Amniotic epithelial cell (primary cell): ENCODE data around the gene DPH5.

Experiments used
- DNase-seq: peaks from one replicate; pipeline ENCODE4 v3.0.0-alpha.2; 2010; ENCODE audit warnings: low read depth

DPH5 gene

DNA sequence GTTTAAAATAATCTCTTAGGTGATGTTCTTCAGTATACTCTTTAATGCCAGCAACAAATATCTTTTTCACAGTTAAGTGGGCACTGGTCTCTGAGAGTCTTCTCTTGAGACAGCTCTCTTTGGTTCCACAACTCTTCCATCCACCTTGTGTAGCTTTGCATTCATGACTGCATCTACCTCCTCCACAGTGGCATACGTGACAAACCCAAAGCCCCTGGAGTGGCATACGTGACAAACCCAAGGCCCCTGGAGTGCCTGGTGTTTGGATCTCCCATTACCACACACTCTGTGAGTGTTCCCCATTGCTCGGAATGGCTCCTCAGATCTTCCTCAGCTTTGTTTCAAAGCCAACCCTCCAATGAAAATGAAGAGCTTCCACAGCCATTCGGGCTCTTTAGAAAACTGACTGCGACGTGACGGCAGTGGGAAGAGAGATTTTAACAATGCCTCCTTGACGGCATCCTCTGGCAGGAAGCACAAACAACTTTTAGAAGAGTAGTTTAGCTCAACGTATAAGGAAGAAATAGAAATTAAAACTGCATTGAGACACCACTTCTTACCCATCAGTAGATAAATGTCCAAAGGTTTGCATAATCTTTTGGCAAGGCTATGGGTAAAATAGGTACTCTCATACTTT lies 83.9 kb downstream of the DPH5 start:
- no peak for DNase-seq

DNA sequence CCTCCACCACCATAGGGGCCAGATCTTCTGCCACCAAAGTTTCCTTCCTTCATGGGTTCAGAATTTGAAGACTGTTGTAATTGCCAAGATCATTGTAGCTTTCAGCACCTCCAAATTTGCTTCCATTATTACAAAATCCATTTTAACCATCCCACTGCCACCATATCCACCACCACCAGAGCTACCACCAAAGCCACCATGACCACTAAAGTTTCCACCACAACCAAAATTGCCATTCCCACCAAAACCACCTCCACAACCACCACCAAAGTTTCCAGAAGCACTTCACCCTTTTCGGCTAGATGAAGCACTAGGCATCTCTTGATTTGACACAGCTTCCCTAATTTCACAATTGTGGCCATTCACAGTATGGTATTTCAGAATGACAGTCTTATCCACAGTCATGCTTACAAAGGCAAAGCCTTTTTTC lies 84.5 kb downstream of the DPH5 start:
- no peak for DNase-seq
